ENCODE data around the gene TGFBRAP1.

TGFBRAP1 gene

DNA sequence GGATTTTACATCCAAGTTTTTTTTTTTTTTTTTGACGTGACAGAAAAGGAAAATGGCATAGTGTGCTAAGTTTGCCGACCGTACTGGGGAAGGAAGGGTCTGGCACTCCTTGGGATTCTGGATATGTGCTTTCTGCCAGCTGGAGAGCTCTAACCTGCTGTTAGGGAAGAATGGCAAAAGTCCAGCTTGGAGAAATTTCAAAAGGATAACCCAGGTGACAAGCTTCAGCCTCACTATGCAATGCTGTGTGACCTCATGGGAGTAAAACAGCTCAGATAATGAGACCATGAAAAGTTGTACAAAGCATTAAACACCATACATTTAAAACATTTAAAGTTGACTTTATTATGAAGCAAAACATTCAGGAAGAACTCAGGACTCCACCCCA, 98.3 kb downstream of the TGFBRAP1 start:
- no peak for DNase-seq

DNA sequence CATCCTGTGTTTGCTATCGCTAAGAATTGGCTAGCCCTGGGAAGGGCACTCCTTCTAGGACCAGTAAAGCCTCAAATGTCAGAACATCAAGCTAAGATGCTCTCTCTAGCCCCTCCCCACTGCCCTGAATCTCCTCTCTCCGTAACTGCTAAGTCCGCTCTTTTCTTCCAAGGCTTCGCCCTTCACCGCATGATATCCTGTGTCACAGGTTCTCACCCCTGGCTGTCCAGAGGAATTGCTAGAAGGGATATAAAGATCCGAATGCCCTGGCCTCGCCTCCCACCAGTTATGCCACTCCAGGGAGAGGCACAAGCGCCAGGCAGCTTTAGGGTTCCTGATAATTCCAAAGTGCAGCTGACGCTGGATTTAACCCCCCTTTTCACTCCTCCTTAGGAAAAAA, 105.1 kb downstream of the TGFBRAP1 start:
- no peak for DNase-seq

DNA sequence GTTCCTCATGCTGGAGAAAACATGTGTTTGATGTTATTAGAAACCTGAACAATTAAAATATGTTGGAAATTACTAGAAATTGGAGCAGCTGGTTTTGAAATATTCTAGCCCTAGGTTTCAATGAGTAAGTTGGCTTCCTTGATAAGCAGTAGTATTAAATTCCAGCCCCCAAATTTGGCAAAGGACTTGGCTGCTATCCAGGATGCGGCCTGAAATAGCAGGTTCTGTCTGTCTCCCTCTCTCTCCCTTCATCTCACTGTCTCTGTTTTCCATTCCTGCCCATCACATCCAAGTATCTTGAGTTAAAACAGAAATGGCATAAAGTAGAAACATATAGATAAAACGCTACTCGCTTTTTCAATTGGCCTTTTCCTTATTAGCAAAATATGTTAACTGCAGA, 108.9 kb downstream of the TGFBRAP1 start:
- DNase-seq, result no peak

DNA sequence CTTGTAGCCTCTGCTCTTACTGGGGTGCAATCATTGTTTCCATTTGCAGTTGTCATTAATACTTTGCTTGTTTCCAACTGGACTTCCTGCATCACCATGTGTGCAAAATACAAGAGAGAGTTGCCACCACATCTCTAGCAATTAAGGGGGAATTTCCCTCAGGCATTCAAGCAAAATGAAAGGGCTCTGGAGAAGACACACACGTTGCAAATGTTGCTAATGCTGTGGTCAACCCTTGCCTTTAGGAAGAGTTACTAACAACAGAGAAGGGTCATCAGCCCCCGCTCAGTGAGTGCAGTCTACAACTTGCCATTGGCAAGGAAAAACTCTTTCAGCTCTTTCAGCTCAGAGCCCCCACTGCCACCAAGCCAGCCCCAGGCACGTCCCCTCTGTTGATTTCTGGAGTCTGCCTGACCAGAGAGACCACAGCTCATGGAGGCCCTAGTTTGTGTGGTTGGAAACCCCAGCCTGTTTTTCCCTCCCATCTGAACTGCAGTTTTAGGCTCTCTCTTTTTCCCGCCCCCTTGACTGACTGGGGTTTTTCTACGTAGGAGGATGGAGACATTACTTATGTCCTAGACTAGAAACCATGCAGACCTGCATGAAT, 113.8 kb downstream of the TGFBRAP1 start:
- no peak for DNase-seq

All from NCI-H1105 (cell line).